Activated CD8-positive, alpha-beta memory T cell treated with anti-CD3 and anti-CD28 coated beads, Interleukin-2, amount 50 U/mL, for 48 hours (primary cell): Measurements from ENCODE around the gene WDR88.
"Not testable (repeated sequence)": the region's sequence is repeated elsewhere in the genome, so short reads cannot be mapped to it uniquely, and the experiment has no call there.

Experiments used
- DNase-seq: peaks from one replicate; pipeline ENCODE4 v3.0.0-alpha.2; 2020

Gene WDR88

GRCh38 chr19:33174186-33174585 is 42.3 kb downstream of the WDR88 start:
- no peak for DNase-seq

- DNase-seq = no peak
These were observed 43.4 kb downstream of the WDR88 start for GRCh38 chr19:33175156-33175782.

DNA sequence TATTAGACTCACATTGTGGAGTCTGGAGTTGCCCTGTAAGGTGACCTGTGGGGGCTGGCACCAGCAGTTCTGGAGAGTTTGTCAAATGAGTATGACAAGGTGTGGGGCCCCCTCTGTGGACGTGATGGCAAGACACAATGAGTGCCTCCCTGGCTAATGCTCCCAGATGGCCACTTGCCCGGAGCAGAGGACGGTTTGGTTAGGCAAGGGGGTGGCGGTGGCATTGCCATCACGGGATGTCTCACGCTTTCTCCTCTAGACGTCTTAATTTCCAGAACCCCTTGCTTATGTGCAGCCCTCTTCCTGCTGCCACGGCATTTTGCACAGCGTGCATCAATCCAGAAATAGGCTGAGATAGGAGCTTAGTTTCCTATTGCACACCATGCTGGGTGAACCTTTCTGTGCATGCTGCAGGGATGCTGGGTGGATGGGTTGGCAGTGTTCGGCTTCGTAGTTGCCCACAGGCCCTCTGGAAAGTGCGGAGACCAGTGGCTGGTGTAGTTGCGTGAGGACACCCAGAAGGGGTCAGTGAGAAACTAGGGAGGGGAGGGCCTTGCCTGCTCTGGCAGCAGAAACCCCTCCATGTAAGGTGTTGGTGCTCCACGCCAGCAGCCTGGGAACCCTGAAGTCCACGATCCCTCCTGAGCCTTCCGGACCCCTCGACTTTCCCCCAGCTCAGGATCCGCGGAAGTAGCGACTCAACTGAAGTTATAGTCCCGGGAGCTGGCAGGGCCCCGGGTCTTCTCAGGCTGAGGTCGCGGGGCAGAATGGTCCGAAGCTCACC is 44.2 kb downstream of the WDR88 start:
- DNase-seq = peak; percentile 59

- DNase-seq = peak; percentile 100
These were observed 44.9 kb downstream of the WDR88 start for GRCh38 chr19:33176670-33177416.

DNA sequence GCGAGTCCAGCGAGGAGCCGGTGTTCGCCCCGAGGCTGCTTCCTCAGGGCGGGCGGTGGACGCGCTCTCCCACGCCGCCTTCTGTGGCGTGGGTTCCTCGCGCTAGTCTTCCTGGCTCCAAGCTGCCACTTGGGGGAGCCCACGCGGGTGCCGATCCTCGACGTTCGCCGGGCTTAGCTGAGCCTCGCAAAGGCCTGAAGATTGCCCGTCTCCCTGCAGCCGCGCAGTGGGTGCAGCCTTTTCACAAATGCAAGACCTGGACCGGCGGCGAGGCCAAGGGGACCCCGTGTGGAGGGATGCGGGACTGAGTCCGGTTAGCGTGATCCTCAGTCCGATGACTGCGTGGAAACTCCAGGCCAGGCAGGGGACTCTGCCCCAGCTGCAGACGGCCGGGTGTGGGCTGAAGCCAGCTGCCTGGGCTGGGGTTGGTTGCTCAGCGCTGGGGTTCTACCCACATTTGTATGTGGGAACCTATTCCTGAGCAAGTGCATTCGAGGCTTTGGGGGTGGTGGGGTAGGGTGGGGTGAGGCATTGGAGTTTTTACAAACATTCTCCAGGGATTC is 45.6 kb downstream of the WDR88 start:
- no peak for DNase-seq

DNA sequence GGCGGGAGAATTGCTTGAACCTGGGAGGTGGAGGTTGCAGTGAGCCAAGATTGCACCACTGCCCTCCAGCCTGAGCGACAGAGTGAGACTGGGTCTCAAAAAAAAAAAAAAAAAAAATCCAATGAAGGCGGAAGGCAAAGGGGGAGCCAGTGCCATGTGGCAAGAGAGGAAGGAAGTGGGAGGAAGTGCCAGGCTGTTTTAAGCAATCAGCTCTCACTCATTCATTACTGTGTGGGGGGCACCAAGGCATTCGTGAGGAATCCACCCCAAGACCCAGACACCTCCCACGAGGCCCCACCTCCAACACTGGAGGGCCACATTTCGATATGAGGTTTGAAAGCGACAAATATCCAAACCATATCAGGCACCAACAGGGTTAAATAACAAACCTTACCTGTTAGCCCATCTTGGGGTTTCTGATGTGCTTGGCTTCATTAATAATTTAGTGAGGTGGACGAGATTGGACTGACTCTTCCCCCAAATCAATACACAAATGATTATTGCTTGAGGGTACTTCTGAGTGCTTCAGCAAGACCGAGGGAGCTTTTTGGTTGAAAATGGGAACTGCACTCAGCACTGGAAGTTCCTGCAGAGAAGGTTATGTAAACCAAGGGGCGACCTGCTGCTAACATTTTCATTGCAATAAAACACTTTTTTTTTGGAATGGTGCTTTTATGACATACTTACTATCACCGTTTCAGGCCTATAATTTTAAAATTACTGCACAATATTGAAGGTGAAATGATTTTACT is 54.7 kb downstream of the WDR88 start:
- no peak for DNase-seq

DNA sequence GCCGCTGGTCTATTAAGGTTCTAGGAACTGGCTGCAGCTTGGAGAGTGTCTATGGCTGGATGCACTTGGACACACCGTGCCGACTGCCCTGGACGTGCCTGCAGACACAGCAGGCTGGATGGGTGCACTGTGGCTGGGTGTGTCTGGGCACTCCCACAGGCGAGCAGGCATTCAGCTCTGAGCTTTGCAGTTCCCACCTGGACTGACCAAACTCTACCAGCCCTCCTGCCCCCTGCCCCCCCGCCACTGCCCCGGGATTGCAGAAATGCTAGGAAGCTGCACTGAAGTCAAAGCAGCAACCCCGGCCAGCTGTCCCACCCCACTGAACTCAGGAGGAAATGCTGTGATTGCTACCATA is 55.2 kb downstream of the WDR88 start:
- DNase-seq = no peak

DNA sequence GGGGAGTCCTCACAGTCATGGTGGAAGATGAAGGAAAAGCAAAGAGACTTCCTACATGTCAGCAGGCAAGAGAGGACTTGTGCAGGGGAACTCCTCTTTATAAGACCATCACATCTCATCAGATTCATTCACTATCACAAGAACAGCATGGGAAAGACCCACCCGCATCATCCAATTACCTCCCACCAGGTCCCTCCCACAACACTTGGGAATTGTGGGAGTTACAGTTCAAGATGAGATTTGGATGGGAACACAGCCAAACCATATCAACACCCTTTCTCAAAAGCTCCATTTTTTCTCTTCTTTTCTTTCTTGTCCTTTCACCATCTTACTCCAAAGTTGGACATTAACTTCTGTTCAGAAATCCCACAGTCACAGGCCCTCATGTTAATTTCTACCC is 57.5 kb downstream of the WDR88 start:
- no peak for DNase-seq

- not testable (repeated sequence) for DNase-seq
These were observed 59.2 kb downstream of the WDR88 start for GRCh38 chr19:33191092-33191491.

- DNase-seq = no peak
These were observed 59.6 kb downstream of the WDR88 start for GRCh38 chr19:33191501-33191900.

GRCh38 chr19:33192010-33192409 is 60.1 kb downstream of the WDR88 start:
- no peak for DNase-seq

DNA sequence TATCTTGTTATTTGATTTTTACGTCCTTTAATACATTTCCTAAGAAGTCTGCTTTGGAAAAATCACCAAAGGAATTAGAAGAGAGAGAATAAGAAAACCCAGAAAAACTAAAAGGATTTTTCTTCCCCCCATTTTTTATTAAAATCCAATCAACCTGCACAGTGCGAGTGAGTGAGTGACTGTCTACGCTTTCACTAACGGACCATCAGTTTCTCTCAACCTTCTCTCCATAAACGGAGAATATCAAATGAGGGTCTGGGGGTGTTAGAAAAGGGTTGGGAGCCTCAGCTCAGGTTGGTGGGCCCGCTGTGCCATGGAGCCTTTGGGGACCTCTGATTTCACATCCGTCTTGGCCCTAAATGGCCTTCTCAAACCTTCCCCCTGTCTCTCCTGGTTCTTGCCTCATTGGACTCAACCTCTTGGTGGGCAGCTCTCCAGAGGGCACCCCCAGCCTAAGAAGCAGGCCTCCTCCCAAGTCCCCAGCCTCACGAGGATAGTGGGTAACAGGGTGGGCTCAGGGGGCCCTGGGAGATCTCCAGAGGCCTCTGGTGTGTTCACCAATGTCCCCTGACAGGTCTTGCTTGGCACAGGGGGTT is 61.5 kb downstream of the WDR88 start:
- DNase-seq = no peak

GRCh38 chr19:33193865-33194362 is 62.0 kb downstream of the WDR88 start, which contains the start of gene LRP3:
Gene LRP3, plus strand, starts transcription at chr19:33194330. Its CDS starts 456 bp downstream, at chr19:33194786.
- no peak for DNase-seq

GRCh38 chr19:33194532-33194885 is 62.6 kb downstream of the WDR88 start:
- DNase-seq = no peak

- DNase-seq = no peak
These were observed 63.2 kb downstream of the WDR88 start for GRCh38 chr19:33194886-33195644.

DNA sequence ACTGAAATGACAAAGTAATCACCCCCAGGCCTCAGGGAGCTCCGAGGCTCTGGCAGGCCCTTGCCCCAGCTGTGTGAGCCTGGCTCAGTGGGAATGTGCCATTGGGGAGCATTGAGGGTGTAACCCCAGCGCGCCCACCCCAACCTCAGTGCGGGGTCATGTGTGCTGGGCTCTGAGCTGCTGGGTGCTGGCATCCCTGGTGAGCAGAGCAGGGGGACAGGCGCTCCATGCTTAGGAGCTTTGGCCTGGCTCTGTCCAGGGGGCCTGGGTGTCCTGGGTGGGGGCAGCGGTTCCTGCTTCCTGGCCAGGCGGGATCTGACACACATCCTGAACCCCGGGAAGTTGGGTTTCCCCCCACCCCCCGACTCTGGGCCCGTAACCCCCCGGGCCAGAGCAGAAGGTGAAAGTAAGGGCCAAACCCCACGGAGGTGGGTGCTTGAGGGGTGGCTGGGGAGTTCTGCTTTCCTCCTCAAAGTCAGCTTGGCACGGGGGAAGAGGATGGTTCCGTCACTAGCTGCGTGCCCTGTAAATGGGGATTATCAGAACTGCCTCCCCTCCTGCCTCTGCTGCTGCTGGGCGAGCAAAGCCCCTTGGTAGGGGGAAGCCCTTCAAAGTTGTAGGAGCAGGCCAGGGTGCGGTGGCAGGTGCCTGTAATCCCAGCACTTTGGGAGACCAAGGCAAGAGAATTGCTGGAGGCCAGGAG is 63.9 kb downstream of the WDR88 start:
- no peak for DNase-seq

DNA sequence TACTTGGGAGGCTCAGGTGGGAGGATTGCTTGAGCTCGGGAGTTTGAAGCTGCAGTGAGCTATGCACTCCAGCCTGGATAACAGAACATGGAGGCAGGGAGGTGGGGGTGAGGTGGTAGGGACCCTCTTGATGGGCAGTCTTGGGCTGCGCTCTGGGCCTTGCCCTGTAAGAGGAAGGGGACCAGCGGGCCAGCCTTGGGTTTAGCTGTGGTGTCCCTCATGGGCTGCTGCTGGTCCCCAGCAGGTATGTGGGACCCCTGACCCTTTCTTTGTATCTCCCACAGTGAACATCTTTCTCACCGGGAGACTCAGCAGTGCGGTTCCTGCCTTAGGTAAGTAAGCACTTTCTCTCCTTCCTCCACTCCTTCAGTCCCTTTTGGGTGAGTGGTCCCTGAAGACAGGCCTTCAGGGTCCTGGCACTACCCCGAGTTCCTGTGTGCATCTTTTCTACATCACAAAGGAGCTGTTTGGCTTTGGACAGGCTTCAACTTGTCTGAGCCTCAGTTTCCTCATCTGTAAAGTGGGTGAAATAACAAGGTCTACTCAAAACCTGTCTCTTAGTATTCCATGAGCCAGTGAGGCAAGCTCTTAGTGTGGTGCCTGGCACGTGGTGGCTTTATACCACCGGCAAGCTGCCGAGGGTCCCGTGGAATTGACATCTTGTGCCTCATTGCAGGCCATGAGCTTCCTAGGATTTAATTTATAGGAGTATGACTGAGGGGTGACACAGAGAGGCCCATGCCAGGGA is 64.7 kb downstream of the WDR88 start:
- DNase-seq = no peak

DNA sequence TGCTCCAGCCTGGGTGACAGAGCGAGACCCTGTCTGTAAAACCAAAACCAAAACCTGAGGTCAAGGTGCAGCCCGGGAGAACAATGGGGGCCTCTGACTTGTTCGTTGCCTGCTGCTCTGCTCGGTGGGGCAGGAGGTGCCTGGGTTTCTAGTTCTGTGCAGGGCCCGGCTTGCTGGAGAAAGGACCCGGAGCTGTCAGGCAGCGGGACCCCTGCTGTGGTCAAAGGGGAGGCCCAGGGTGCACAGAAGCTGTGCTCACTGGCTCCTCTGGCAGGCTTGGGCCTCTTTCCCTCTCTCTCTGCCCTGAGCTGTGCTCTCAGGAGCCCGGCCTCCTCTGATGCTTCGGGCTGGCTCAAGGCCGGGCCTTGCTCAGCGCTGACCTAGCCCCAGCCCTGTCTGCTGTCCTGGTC is 65.7 kb downstream of the WDR88 start:
- DNase-seq = no peak

DNA sequence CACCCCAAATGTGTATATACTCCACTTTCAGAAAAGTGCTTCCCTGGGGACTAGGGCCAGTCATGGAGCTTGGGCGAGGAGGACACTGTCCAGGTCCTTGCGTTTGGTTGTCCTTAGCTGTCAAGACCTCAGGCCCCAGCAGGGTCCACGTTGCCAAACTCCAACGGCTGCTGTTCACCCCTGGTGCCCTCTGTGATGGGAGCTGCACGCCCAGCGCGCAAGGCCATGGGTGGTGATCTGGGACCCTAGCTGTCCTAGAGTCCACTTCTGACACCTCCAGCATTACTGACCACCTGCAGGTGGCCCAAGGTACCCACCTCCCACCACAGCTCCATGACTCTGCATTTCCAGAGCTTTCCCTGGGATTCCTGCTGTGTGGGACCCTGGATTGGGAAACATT is 66.3 kb downstream of the WDR88 start:
- no peak for DNase-seq
